OCI-LY7 (cell line): ENCODE measurements around the gene SLC52A1. TPM values are rescaled to one million over a fixed set of nuclear protein-coding genes. Genes with fewer than 3 reads are reported as not detected.

ENCODE experiments used
- BruUV-seq: library from RNA; stranded (reverse); fragments of 400-500 nt; replicated peaks from 2 replicates; lab custom pipeline; 2021; lab: Mats Ljungman, UMichigan
- CTCF ChIA-PET: fragments of 300-600 bp; sonication (Branson Sonifier 250); formaldehyde crosslinking; loops from one replicate; lab custom pipeline; 2022; ENCODE audit warnings: antibody characterized with exemption; ENCODE audit not compliant: unreplicated experiment; lab: Charles Lee
- POLR2A ChIA-PET: fragments of 300-600 bp; sonication (Branson Sonifier 250); formaldehyde crosslinking; loops from one replicate; lab custom pipeline; 2022; ENCODE audit warnings: antibody characterized with exemption; lab: Charles Lee
- DNase-seq: peaks from one replicate; pipeline ENCODE4 v3.0.0-alpha.2; 2015; ENCODE audit warnings: low spot score
- H2AFZ ChIP-seq: fragments of 200-600 bp; sonication (generic), shearing (Covaris generic); 2 replicates; pipeline ENCODE4 v1.6.1; 2014; ENCODE audit warnings: mild to moderate bottlenecking, antibody characterized with exemption, low read length, moderate library complexity
- H3K27ac ChIP-seq: fragments of 200-600 bp; sonication (generic); 2 replicates; pipeline ENCODE4 v1.5.1; 2014; ENCODE audit warnings: mixed run types, low read depth, mild to moderate bottlenecking, moderate library complexity, low read length, inconsistent platforms; ENCODE audit not compliant: poor library complexity, severe bottlenecking
- H3K36me3 ChIP-seq: fragments of 200-600 bp; sonication (generic); 2 replicates; pipeline ENCODE4 v1.6.1; 2014; ENCODE audit warnings: mild to moderate bottlenecking, antibody characterized with exemption, low read length, moderate library complexity, mixed read lengths; ENCODE audit not compliant: insufficient read depth
- H3K4me1 ChIP-seq: fragments of 200-600 bp; sonication (generic); 2 replicates; pipeline ENCODE4 v1.5.1; 2014; ENCODE audit warnings: mild to moderate bottlenecking, low read length; ENCODE audit not compliant: insufficient read depth, poor library complexity, severe bottlenecking
- H3K4me2 ChIP-seq: fragments of 200-600 bp; sonication (generic); 2 replicates; pipeline ENCODE4 v1.6.1; 2014; ENCODE audit warnings: mild to moderate bottlenecking, low read length
- H3K4me3 ChIP-seq: fragments of 200-600 bp; sonication (generic); 2 replicates; pipeline ENCODE4 v1.5.1; 2014; ENCODE audit warnings: mild to moderate bottlenecking, low read depth, low read length; ENCODE audit not compliant: poor library complexity, severe bottlenecking
- H3K79me2 ChIP-seq: fragments of 200-600 bp; sonication (generic); 2 replicates; pipeline ENCODE4 v1.6.1; 2016; ENCODE audit warnings: low read depth, mild to moderate bottlenecking, low read length, moderate library complexity, mixed read lengths; ENCODE audit not compliant: insufficient read depth
- H3K9me2 ChIP-seq: fragments of 200-600 bp; sonication (generic); 2 replicates; pipeline ENCODE4 v1.6.1; 2016; ENCODE audit warnings: mild to moderate bottlenecking, low read length, mixed read lengths; ENCODE audit not compliant: insufficient read depth
- H3K9me3 ChIP-seq: fragments of 200-600 bp; sonication (generic); 2 replicates; pipeline ENCODE4 v1.6.1; 2014; ENCODE audit warnings: mild to moderate bottlenecking, mixed run types, low read length, mixed read lengths
- H4K20me1 ChIP-seq: fragments of 200-600 bp; sonication (generic); 2 replicates; pipeline ENCODE4 v1.6.1; 2014; ENCODE audit warnings: mild to moderate bottlenecking, antibody characterized with exemption, low read length, moderate library complexity, mixed read lengths; ENCODE audit not compliant: insufficient read depth
- EZH2phosphoT487 ChIP-seq: fragments of 200-600 bp; sonication (generic); IDR thresholded peaks from 2 replicates; pipeline ENCODE4 v1.6.1; 2018; ENCODE audit warnings: low read depth, borderline replicate concordance, mild to moderate bottlenecking, mixed run types, antibody characterized with exemption, low read length, moderate library complexity, mixed read lengths
- intact Hi-C: fragments of 100-400 bp; cut with micrococcal nuclease; formaldehyde crosslinking; loops from one replicate; pipeline ENCODE4 v1.10.0; 2022; ENCODE audit not compliant: unreplicated experiment
- total RNA-seq, 2 experiments: library from RNA; depleted of rRNA in 1 of 2; stranded (reverse); fragments of >200 nt in 1 of 2; shearing (Covaris generic) in 1 of 2; gene quantifications; 2 replicates each; pipeline ENCODE4 v1.2.3, GENCODE V29; 2014 to 2022
- TF ChIP-seq, protein P1 (sequence below): fragments of 200-600 bp; sonication (generic); conservative IDR thresholded peaks from 2 replicates; pipeline ENCODE4 v1.5.1; 2014; ENCODE audit warnings: mild to moderate bottlenecking, antibody characterized with exemption, low read length, moderate library complexity, mixed read lengths

Gene SLC52A1
- total RNA-seq, 2 experiments from 2014 or later, result not detected

DNA sequence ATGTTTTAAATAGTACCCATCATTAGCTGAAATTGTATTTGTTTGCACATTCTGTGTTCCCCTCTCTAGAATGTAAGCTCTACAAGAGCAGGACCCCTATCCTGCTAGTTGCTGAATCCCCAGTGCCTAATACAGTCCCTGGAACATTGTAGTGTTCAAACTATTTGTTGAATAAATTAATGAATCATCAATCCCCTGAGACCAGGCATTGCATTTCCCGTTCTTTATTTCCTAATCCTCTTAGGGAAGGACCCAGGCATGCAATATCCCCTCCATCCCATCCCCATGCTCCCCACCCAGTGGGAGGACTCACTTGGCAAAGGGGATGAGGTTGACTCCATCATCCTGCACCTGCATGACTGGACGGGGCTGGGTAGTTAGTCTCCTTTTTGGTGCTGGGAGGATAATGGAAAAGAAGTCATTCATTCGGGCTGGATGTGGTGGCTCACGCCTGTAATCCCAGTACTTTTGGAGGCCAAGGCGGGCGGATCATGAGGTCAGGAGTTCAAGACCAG is 41.1 kb downstream of the SLC52A1 start:
- peaks cover 16% of the 10 kb centered on the region for H3K4me1 ChIP-seq
- no peak overlapping the region for H3K27ac ChIP-seq
- TF ChIP-seq EZH2phosphoT487, result no peak
- TF ChIP-seq, protein P1, sequence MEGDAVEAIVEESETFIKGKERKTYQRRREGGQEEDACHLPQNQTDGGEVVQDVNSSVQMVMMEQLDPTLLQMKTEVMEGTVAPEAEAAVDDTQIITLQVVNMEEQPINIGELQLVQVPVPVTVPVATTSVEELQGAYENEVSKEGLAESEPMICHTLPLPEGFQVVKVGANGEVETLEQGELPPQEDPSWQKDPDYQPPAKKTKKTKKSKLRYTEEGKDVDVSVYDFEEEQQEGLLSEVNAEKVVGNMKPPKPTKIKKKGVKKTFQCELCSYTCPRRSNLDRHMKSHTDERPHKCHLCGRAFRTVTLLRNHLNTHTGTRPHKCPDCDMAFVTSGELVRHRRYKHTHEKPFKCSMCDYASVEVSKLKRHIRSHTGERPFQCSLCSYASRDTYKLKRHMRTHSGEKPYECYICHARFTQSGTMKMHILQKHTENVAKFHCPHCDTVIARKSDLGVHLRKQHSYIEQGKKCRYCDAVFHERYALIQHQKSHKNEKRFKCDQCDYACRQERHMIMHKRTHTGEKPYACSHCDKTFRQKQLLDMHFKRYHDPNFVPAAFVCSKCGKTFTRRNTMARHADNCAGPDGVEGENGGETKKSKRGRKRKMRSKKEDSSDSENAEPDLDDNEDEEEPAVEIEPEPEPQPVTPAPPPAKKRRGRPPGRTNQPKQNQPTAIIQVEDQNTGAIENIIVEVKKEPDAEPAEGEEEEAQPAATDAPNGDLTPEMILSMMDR, result no peak
- H3K4me2 ChIP-seq, result no peak overlapping the region
- H3K4me3 ChIP-seq, result no peak overlapping the region
- intact Hi-C loops, result no loop called here
- no peaks in the 10 kb centered on the region for H3K36me3 ChIP-seq
- ChIA-PET POLR2A (interaction anchor here (0.5 kb wide), 1 partner anchor 55 kb away, joined by 3 read pairs; no protein-coding TSS in a partner anchor), CTCF (no interaction called here)
- no peaks in the 10 kb centered on the region for H3K9me2 ChIP-seq
- H4K20me1 ChIP-seq, result no peaks in the 10 kb centered on the region
- H2AFZ ChIP-seq, result no peak overlapping the region
- H3K79me2 ChIP-seq, result 0 out of 2 replicates have a peak, but pooled peaks cover under 1% of the 10 kb centered on the region
- no peak for DNase-seq
- no peaks in the 10 kb centered on the region for H3K9me3 ChIP-seq
- no TSS peak for BruUV-seq

DNA sequence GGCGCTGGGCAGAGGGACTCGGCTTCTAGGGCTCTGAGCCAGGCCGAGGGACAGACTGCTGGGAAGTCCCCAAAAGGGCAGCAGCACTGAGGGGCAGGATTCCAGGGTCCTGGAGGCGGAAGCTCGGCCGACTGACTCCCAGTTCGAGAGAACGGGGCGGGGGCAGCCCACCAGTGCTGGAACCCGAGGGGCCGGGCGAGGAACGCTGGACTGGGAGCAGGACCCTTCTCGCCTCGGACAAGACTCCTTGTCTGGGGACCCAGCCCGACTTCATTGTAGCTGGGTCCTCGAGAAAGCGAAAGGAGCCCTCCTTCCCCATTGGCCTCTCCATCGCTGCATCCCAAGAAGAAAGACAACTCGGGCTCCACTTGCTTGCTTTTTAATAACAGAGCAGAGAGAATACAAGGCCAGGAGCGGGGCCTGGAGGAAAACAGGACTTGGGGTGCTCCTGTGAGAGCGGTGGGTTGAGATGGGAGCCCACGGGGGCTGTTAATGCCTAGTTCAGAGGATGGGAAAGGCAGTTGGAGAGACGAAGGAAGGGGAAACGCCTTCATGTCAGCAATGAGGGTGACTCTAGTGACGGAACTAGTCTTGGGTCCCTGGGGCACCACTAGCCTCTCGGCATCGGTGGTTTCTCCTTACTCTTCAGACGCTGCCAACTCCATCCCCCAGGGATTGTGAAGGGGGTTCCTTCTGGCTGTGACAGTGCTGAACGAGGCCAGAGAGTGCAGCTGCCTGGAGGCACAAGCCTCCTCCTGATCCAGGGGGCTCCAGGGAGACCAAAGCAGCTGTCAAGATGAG is 47.3 kb downstream of the SLC52A1 start:
- Histone ChIP-seq H3K4me2 (peak overlapping the region; percentile 99), H3K4me3 (peak overlapping the region; percentile 93), H3K36me3 (peaks cover 4% of the 10 kb centered on the region; the same call in 1 of the 2 replicates), H2AFZ (peak overlapping the region; percentile 83), H3K9me3 (no peaks in the 10 kb centered on the region), H3K79me2 (peaks cover 3% of the 10 kb centered on the region; the same call in 1 of the 2 replicates), H3K27ac (peak overlapping the region; percentile 48), H4K20me1 (no peaks in the 10 kb centered on the region), H3K4me1 (peaks cover 27% of the 10 kb centered on the region), H3K9me2 (no peaks in the 10 kb centered on the region)
- no peak for TF ChIP-seq EZH2phosphoT487
- TF ChIP-seq, protein P1, result no peak
- TSS peak; percentile 74 for BruUV-seq
- intact Hi-C loops, result loop anchor here (2.0 to 5.0 kb wide), 3 partner anchors 31 to 81 kb away; no protein-coding TSS in a partner anchor
- ChIA-PET CTCF (interaction anchor here (1.3 kb wide), 1 partner anchor 10 kb away, joined by 4 read pairs; no protein-coding TSS in a partner anchor), POLR2A (interaction anchor here (1.1 to 3.3 kb wide), 3 partner anchors 17 to 29 kb away, joined by 3 to 10 read pairs (median 5); partner anchors contain the start of gene SPAG7)
- DNase-seq, result peak; percentile 47
